PFSK-1 (cell line): Measurements from ENCODE around the gene DMWD.

Experiments
- FOXP2 ChIP-seq: optimal IDR thresholded peaks from 2 replicates; pipeline ENCODE3; 2011; ENCODE audit warnings: borderline replicate concordance, control low read depth, inconsistent platforms; ENCODE audit not compliant: insufficient read depth; ENCODE audit errors: extremely low read length, extremely low read depth
- POLR2AphosphoS5 ChIP-seq: IDR thresholded peaks from 2 replicates; pipeline ENCODE4 v1.6.1; 2012; ENCODE audit warnings: low read depth, mild to moderate bottlenecking, control low read depth, low read length, moderate library complexity
- REST ChIP-seq, 2 experiments: IDR thresholded peaks; 2 replicates each; pipeline versions ENCODE4 v1.6.1 to v1.8.0; 2011 to 2012; ENCODE audit warnings: low read depth in 2 of 2, low read length in 2 of 2, control low read depth in 1 of 2, inconsistent platforms in 1 of 2, mild to moderate bottlenecking in 1 of 2, moderate library complexity in 1 of 2; ENCODE audit not compliant: insufficient read depth in 1 of 2
- SIN3A ChIP-seq: IDR thresholded peaks from 2 replicates; pipeline ENCODE4 v1.6.1; 2012; ENCODE audit warnings: mild to moderate bottlenecking, low read length, moderate library complexity, borderline replicate concordance; ENCODE audit not compliant: insufficient read depth
- TAF1 ChIP-seq: IDR thresholded peaks from 2 replicates; pipeline ENCODE4 v1.6.1; 2012; ENCODE audit warnings: low read length, control low read depth, borderline replicate concordance; ENCODE audit not compliant: insufficient read depth

DMWD gene

GRCh38 chr19:45782820-45783785, 9.5 kb downstream of the DMWD start:
- TF ChIP-seq TAF1 = no peak
- TF ChIP-seq REST (IDR thresholded peaks at IDR 0.05; ENCODE audit: insufficient read depth in 1 of 2, low read depth in 2 of 2, low read length in 2 of 2) = no peak

- peak; percentile 54 for TF ChIP-seq POLR2AphosphoS5
- TF ChIP-seq FOXP2 = peak; percentile 13
- TF ChIP-seq REST (IDR thresholded peaks at IDR 0.05; ENCODE audit: insufficient read depth in 1 of 2, low read depth in 2 of 2, low read length in 2 of 2) = no peak
- no peak for TF ChIP-seq SIN3A
Observed at GRCh38 chr19:45782162-45782691, 10.4 kb downstream of the DMWD start, which contains the start of gene DMPK. Gene DMPK (minus strand): TSS chr19:45782490. CDS start chr19:45782352, 138 bp downstream.

GRCh38 chr19:45781214-45782161, 11.2 kb downstream of the DMWD start:
- TF ChIP-seq POLR2AphosphoS5 (peak; percentile 3; the same call in 1 of the 2 replicates), TAF1 (no peak), REST (IDR thresholded peaks at IDR 0.05; ENCODE audit: insufficient read depth in 1 of 2, low read depth in 2 of 2, low read length in 2 of 2) (no peak)

GRCh38 chr19:45780448-45781213, 12.0 kb downstream of the DMWD start:
- no peak for TF ChIP-seq POLR2AphosphoS5
- no peak for TF ChIP-seq REST (IDR thresholded peaks at IDR 0.05; ENCODE audit: insufficient read depth in 1 of 2, low read depth in 2 of 2, low read length in 2 of 2)
